Fibroblast of lung (primary cell): ENCODE results near the gene WBP1L.

Experiments
- EZH2 ChIP-seq: IDR thresholded peaks from 2 replicates; pipeline ENCODE4 v1.5.1; 2012; ENCODE audit warnings: low read length, control low read depth, mild to moderate bottlenecking; ENCODE audit errors: missing control alignments
- TF ChIP-seq, protein P1 (sequence below), 2 donors: IDR thresholded peaks in 1 of 2; conservative IDR thresholded peaks in 1 of 2; 1 replicate in 1 of 2; 2 replicates in 1 of 2; pipeline ENCODE4 v1.5.1; 2011 to 2012; ENCODE audit warnings: low read length in 2 of 2, control low read depth in 1 of 2, inconsistent platforms in 1 of 2, low read depth in 1 of 2, mild to moderate bottlenecking in 1 of 2

GRCh38 chr10:102822222-102822621 is 78.5 kb downstream of the WBP1L start:
- TF ChIP-seq, protein P1, sequence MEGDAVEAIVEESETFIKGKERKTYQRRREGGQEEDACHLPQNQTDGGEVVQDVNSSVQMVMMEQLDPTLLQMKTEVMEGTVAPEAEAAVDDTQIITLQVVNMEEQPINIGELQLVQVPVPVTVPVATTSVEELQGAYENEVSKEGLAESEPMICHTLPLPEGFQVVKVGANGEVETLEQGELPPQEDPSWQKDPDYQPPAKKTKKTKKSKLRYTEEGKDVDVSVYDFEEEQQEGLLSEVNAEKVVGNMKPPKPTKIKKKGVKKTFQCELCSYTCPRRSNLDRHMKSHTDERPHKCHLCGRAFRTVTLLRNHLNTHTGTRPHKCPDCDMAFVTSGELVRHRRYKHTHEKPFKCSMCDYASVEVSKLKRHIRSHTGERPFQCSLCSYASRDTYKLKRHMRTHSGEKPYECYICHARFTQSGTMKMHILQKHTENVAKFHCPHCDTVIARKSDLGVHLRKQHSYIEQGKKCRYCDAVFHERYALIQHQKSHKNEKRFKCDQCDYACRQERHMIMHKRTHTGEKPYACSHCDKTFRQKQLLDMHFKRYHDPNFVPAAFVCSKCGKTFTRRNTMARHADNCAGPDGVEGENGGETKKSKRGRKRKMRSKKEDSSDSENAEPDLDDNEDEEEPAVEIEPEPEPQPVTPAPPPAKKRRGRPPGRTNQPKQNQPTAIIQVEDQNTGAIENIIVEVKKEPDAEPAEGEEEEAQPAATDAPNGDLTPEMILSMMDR (conservative IDR thresholded peaks at IDR 0.05 in 1 of 2, IDR thresholded peaks at IDR 0.05 in 1 of 2; ENCODE audit: low read depth in 1 of 2, low read length in 2 of 2): no peak
- no peak for TF ChIP-seq EZH2
